ENCODE measurements around the gene ATP6V0A1.

- TF ChIP-seq CTCF (IDR thresholded peaks at IDR 0.05): no peak
- TF ChIP-seq POLR2AphosphoS5 (IDR thresholded peaks at IDR 0.05): no peak
These were observed 44.2 kb downstream of the ATP6V0A1 start for GRCh38 chr17:42502926-42503325.
